ENCODE data around the gene JAGN1.
"Not testable (repeated sequence)": the region's sequence is repeated elsewhere in the genome, so short reads cannot be mapped to it uniquely, and the experiment has no call there.

JAGN1 gene

DNA sequence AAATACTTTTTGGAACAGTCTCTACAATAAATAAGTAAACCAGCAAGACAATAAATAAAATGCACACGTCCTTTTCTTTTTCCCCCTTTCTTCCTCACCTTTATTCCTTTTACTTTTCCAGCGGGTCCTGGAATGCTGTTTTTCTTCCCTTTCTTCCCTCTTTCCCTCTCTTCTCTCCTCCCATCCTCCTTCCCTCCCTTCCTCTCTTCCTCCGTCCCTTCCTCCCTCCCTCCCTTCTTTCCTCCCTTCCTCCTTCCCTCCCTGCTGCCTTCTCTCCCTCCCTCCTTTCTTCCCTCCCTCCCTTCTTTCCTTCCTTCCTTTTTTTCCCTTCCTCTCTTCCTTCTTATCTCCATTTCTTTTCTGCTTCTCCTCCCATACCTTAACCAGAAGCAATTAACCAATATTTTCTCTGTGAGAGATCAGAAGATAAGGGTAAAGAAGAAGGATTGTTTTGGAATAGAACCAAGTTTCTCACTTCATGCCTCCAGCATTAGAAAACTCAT is 8.9 kb downstream of the JAGN1 start:
- no peak for DNase-seq

- DNase-seq: not testable (repeated sequence)
Measured at GRCh38 chr3:9900965-9901415, 10.6 kb downstream of the JAGN1 start.

DNA sequence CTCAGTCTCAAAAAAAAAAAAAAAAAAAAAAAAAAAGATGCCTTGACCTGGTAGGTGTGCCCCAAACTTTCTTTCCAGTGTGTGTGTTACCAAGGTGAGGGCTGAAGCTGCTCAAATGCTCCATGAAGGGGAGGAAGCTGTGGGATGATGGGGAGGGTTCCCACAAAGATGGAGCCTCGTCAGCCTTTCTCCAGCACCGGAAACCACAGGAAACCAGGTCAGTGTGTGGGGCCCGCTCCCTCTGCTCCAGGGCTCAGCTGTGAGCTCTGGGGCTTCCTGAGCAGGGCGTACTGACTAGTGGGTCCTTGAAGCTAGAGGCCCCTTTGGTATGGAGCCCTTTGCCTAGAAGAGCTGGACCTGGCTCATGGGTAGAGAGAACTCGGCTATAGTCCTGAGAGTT is 11.6 kb downstream of the JAGN1 start:
- no peak for DNase-seq

DNA sequence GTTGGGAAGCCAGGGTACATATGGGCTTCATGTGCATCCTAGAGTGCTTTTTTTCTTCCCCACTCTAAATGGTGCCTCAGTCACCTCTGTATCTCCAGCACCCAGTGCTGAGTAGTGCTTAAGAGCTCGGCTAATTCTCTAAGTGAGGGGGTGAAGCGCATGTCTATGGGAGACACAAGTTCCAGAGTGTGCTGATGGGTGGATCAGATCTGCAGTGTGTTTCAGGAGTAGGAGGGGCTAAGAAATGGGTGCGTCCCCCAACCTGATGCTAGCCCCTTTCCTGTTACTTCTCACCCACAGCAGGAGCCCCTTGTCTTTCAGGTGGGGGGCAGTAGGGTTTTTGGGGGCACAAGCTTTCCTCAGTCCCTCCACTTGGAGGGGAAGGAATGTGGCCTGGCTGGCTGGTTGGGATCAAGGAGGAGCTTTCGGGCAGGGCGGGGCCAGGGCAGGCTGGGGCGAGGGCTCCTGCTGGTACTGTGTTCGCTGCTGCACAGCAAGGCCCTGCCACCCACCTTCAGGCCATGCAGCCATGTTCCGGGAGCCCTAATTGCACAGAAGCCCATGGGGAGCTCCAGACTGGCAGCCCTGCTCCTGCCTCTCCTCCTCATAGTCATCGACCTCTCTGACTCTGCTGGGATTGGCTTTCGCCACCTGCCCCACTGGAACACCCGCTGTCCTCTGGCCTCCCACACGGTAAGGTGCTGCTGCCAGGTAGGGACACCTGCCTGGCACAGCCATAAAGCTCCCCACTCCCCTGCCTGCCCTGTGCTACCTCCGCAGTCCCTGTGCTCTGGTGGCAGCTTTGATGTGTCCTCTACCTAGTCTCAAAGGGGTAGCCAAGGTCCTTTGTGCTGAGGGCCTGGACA is 12.2 kb downstream of the JAGN1 start, which contains the start of gene IL17RE:
Gene IL17RE, plus strand, starts transcription at position 477 of the 866 bp plus-strand sequence. Its CDS starts 85 bp downstream, at position 562.
- DNase-seq: no peak

- no peak for DNase-seq
Measured at GRCh38 chr3:9903238-9903624, 12.8 kb downstream of the JAGN1 start.

DNA sequence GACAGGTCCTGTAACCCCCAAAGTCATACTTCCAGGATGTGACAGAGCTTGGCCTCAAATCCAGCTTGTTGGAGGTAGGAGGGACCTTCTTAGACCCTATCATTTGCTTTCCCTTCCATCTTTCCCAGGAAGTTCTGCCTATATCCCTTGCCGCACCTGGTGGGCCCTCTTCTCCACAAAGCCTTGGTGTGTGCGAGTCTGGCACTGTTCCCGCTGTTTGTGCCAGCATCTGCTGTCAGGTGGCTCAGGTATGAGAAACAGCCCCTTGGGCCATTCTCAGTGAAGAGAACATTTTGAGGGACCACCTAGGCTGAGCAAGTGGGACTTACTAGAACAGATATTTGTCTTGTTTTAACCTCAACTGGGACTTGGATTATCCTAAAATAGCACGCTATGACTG is 13.5 kb downstream of the JAGN1 start:
- DNase-seq: no peak

GRCh38 chr3:9906480-9906879 is 16.1 kb downstream of the JAGN1 start:
- no peak for DNase-seq

- no peak for DNase-seq
Measured at GRCh38 chr3:9908286-9908685, 17.9 kb downstream of the JAGN1 start.

- DNase-seq: no peak
Measured at GRCh38 chr3:9909221-9910013, 19.0 kb downstream of the JAGN1 start.

DNA sequence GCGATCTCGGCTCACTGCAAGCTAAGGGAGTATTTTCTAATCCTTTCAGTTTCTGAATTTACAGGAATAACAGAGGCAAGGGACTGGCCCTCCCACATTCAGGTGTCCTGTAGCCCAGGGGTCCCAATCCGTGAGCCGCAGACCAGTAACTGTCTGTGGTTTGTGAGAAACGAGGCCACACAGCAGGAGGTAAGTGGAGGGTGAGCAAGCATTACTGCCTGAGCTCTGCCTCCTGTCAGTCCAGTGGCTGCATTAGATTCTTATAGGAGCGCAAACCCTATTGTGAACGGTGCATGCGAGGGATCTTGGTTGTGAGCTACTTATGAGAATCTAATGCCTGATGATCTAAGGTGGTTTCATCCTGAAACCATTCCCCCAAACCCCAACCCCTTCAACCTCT is 21.5 kb downstream of the JAGN1 start:
- DNase-seq: no peak

GRCh38 chr3:9912294-9912935 is 22.0 kb downstream of the JAGN1 start:
- peak; percentile 77 for DNase-seq

DNA sequence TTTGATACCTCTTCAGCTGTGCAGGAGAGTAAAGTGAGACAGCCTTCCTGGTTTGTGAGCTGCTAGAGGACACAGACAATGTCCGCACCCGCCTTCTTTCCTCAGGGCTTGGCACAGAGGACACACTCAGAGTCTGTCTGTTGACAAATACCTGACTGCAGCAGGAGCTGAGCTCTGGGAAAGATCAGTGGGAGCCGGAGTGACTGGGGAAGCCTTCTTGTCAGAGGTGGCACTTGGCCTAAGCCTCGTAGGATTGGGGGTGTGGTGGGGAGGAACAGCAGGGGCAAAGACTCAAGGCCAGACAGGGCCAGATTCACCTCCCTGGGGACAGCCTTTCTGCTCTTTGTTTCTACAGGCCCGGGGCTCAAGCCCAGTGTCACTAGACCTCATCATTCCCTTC is 23.2 kb downstream of the JAGN1 start:
- DNase-seq: no peak

DNA sequence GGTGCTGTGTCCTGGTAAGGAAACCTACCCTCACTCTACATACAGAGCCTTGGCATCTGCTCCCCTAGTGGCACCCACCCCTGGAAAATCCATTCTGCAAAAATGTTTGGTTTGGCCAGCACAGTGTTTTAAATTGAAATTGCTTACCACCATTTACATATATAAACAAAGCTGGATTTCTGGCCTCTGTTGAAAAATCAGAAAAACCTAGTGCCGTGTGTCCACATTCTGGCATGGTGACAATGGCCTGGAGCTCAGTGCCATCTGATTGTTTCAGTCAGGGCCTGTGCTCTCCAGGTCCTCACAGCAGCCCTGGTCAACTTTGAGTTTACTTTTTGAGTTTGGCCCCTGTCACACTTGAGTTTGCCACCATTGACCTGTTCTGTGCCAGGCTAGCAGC is 23.6 kb downstream of the JAGN1 start:
- DNase-seq: no peak

- peak; percentile 45 for DNase-seq
Measured at GRCh38 chr3:9914559-9915253, 24.3 kb downstream of the JAGN1 start.

DNA sequence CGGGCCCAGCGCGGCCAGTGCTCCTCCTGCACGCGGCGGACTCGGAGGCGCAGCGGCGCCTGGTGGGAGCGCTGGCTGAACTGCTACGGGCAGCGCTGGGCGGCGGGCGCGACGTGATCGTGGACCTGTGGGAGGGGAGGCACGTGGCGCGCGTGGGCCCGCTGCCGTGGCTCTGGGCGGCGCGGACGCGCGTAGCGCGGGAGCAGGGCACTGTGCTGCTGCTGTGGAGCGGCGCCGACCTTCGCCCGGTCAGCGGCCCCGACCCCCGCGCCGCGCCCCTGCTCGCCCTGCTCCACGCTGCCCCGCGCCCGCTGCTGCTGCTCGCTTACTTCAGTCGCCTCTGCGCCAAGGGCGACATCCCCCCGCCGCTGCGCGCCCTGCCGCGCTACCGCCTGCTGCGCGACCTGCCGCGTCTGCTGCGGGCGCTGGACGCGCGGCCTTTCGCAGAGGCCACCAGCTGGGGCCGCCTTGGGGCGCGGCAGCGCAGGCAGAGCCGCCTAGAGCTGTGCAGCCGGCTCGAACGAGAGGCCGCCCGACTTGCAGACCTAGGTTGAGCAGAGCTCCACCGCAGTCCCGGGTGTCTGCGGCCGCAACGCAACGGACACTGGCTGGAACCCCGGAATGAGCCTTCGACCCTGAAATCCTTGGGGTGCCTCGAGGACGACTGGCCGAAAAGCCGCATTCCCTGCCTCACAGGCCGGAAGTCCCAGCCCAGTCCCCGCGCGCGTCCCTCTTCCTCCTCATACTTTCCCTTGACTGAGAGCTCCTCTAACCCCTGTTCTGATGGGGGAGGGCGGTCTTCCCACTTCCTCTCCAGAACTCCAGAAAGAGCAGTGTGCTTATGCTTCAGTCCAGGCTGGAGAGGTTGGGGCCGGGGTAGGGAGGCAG is 25.1 kb downstream of the JAGN1 start:
- peak; percentile 19 for DNase-seq

DNA sequence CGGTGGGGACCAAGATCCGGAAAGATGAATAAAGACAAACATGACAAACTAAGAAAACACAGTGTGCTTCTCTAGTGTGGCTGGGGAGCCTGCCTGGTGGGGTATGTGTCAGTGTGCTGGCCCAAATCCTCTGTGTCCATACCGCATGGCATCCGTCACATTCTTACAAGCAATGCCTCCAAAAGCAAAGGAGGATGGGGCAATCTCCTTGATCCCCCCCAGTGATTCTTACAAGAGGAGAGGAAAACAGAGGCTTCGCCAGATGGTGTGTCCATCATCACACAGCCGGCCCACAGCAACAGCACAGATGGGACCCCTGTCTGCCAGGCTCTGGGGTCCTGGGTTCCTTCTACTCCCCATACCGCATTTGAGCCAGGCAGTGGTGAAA is 25.9 kb downstream of the JAGN1 start:
- DNase-seq: no peak

DNA sequence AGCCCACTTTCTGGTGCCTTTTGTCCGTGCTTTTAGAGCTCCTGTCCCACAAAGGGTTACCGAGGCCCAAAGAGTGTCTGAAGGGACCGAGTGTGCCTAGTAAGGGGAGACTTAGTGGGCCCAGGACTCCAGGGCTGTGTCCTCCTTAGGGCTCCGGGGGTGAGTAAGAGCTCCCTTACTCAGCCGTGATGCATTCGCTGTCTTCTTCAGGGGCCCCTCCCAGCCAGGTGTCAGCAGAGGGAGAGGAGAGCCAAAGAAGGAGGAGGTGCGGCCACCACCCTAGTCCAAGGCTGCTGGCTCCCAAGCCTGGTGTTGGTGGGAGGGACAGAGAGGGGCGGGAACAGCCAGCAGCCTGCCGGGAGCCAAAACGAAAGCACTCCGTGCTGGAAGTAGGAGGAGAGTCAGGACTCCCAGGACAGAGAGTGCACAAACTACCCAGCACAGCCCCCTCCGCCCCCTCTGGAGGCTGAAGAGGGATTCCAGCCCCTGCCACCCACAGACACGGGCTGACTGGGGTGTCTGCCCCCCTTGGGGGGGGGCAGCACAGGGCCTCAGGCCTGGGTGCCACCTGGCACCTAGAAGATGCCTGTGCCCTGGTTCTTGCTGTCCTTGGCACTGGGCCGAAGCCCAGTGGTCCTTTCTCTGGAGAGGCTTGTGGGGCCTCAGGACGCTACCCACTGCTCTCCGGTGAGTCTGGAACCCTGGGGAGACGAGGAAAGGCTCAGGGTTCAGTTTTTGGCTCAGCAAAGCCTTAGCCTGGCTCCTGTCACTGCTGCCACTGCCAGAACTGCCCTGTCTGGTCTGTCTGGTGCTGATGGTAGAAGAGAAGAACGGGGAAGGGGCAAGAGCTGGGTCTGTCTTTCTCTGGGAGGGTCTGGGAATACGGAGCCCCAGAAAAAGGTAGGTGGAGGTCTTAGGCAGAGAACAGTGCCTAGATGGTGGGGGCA is 26.6 kb downstream of the JAGN1 start, which contains the start of gene IL17RC:
Gene IL17RC, plus strand, starts transcription at position 365 of the 947 bp plus-strand sequence. Its CDS starts 218 bp downstream, at position 583.
- DNase-seq: no peak

DNA sequence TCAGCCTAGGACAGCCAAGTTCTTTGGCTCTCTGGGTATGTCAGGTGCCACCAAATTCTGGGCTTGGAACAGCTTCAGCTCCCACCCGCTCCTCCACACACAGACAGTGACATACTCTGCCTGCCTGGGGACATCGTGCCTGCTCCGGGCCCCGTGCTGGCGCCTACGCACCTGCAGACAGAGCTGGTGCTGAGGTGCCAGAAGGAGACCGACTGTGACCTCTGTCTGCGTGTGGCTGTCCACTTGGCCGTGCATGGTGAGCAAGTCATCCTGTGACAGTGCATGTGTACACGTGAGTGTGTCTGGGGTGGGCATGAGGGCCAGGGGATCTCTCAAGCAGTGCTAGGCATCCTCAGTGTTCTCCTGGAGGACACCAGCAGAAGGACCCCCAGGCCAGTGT is 27.4 kb downstream of the JAGN1 start:
- no peak for DNase-seq

- DNase-seq: no peak
Measured at GRCh38 chr3:9918261-9919038, 28.0 kb downstream of the JAGN1 start.
